ENCODE measurements around the gene NEK4.

- TF ChIP-seq POLR2A (IDR thresholded peaks at IDR 0.05), result no peak
- TF ChIP-seq CTCF (IDR thresholded peaks at IDR 0.05 in 4 of 5, conservative IDR thresholded peaks at IDR 0.05 in 1 of 5), result no peak
These were observed 74.7 kb downstream of the NEK4 start for GRCh38 chr3:52695798-52696671.
